HG03060 (cell line): ENCODE data around the gene FLRT1.

ENCODE experiments used
- ATAC-seq: cut with Tn5 transposase; IDR thresholded peaks from one replicate; pipeline ENCODE4 v1.9.1; 2021; ENCODE audit warnings: low read depth, moderate number of reproducible peaks; ENCODE audit not compliant: unreplicated experiment

FLRT1 gene

GRCh38 chr11:64063777-64064176 is 28.0 kb downstream of the FLRT1 start:
- no peak for ATAC-seq

GRCh38 chr11:64064374-64065140 is 28.8 kb downstream of the FLRT1 start:
- ATAC-seq, result no peak

- no peak for ATAC-seq
Measured at GRCh38 chr11:64065141-64065465, 29.4 kb downstream of the FLRT1 start.

- ATAC-seq, result no peak
Measured at GRCh38 chr11:64065712-64066111, 30.0 kb downstream of the FLRT1 start.

- ATAC-seq, result no peak
Measured at GRCh38 chr11:64067230-64067993, 31.7 kb downstream of the FLRT1 start.

- no peak for ATAC-seq
Measured at GRCh38 chr11:64068705-64069400, 33.1 kb downstream of the FLRT1 start.

GRCh38 chr11:64069401-64070313 is 33.9 kb downstream of the FLRT1 start:
- ATAC-seq, result no peak

- ATAC-seq, result no peak
Measured at GRCh38 chr11:64070314-64070681, 34.6 kb downstream of the FLRT1 start.

GRCh38 chr11:64071849-64072248 is 36.1 kb downstream of the FLRT1 start:
- ATAC-seq, result no peak

- ATAC-seq, result no peak
Measured at GRCh38 chr11:64072403-64072802, 36.7 kb downstream of the FLRT1 start.

GRCh38 chr11:64072871-64073270 is 37.1 kb downstream of the FLRT1 start:
- no peak for ATAC-seq

- no peak for ATAC-seq
Measured at GRCh38 chr11:64073542-64073941, 37.8 kb downstream of the FLRT1 start.

- ATAC-seq, result no peak
Measured at GRCh38 chr11:64074239-64074638, 38.5 kb downstream of the FLRT1 start.

GRCh38 chr11:64076758-64077157 is 41.0 kb downstream of the FLRT1 start:
- no peak for ATAC-seq

GRCh38 chr11:64077607-64078006 is 41.9 kb downstream of the FLRT1 start:
- ATAC-seq, result no peak

- no peak for ATAC-seq
Measured at GRCh38 chr11:64078284-64078683, 42.6 kb downstream of the FLRT1 start.

GRCh38 chr11:64078905-64079304 is 43.2 kb downstream of the FLRT1 start:
- no peak for ATAC-seq

GRCh38 chr11:64080390-64080789 is 44.7 kb downstream of the FLRT1 start:
- no peak for ATAC-seq

- no peak for ATAC-seq
Measured at GRCh38 chr11:64081745-64082442, 46.2 kb downstream of the FLRT1 start.
